Muscle layer of colon (tissue), 2 donors: ENCODE results near the gene LPIN1.

Experiments used
- H3K27ac ChIP-seq: one replicate; pipeline ENCODE4 v1.7.0; 2013; ENCODE audit warnings: low read depth, mild to moderate bottlenecking, low read length, moderate library complexity
- H3K27me3 ChIP-seq, 2 donors: one replicate each; pipeline ENCODE4 v1.7.0; 2013; ENCODE audit warnings: low read length in 2 of 2, mild to moderate bottlenecking in 2 of 2; ENCODE audit not compliant: insufficient read depth in 2 of 2, control insufficient read depth in 1 of 2
- H3K36me3 ChIP-seq: one replicate; pipeline ENCODE4 v1.7.0; 2013; ENCODE audit warnings: mild to moderate bottlenecking, low read length; ENCODE audit not compliant: insufficient read depth
- H3K4me1 ChIP-seq: one replicate; pipeline ENCODE4 v1.7.0; 2013; ENCODE audit warnings: mild to moderate bottlenecking, low read length; ENCODE audit not compliant: insufficient read depth
- H3K4me3 ChIP-seq, 2 donors: one replicate each; pipeline ENCODE4 v1.7.0; 2013; ENCODE audit warnings: low read length in 2 of 2, low read depth in 1 of 2, mild to moderate bottlenecking in 1 of 2, moderate library complexity in 1 of 2
- H3K9ac ChIP-seq: one replicate; pipeline ENCODE4 v1.7.0; 2013; ENCODE audit warnings: low read length
- H3K9me3 ChIP-seq: one replicate; pipeline ENCODE4 v1.7.0; 2013; ENCODE audit warnings: mild to moderate bottlenecking, low read length
- donor health status: abdominal sarcoma.
- donor health status: Adenocarcinoma of cecum.

Gene LPIN1

DNA sequence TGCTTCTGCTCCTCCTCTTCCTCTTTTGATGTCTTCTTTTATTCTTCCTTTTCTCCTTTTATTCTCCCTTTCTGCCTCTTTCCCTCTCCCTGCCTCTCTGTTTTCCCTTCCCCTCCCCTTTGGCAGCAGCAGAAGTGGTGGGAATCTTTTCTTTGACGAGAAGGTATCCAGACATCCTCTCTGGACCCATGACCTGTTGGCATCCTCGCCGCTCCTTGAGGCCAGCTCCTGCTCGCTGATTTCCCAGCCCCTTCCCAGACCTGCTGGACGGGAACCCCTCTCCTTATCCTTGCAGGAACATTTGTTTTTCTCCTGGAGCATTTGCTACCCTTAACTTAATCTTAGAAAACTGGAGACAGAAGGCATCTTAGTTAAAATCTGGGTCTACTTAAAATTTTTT, 130.5 kb downstream of the LPIN1 start:
- Histone ChIP-seq H3K9me3 (no peaks in the 10 kb centered on the region), H3K27me3 (no peaks in the 10 kb centered on the region), H3K4me1 (peaks cover 7% of the 10 kb centered on the region), H3K27ac (no peak overlapping the region), H3K36me3 (no peaks in the 10 kb centered on the region), H3K9ac (no peak overlapping the region), H3K4me3 (no peak overlapping the region)
